Vagina (tissue), 2 donors: ENCODE results near the gene SVOP. TPM values are rescaled to one million over a fixed set of nuclear protein-coding genes. Genes with fewer than 3 reads are reported as not detected.
"Not testable (repeated sequence)": the region's sequence is repeated elsewhere in the genome, so short reads cannot be mapped to it uniquely, and the experiment has no call there.

Experiments
- DNase-seq, 2 donors: peaks; one replicate each; pipeline ENCODE4 v3.0.0-alpha.2; 2017; ENCODE audit errors: extremely low spot score in 2 of 2
- H3K27ac ChIP-seq: fragments of 200-600 bp; sonication (generic); one replicate; pipeline ENCODE4 v1.5.1; 2019
- H3K27me3 ChIP-seq: fragments of 200-600 bp; sonication (generic); one replicate; pipeline ENCODE4 v1.5.1; 2019
- H3K36me3 ChIP-seq, 2 donors: fragments of 200-600 bp; sonication (generic); one replicate each; pipeline ENCODE4 v1.5.1; 2017 to 2019
- H3K4me1 ChIP-seq: fragments of 200-600 bp; sonication (generic); one replicate; pipeline ENCODE4 v1.5.1; 2019
- H3K4me3 ChIP-seq, 2 donors: fragments of 200-600 bp; sonication (generic); 1 replicate in 1 of 2; 2 replicates in 1 of 2; pipeline ENCODE4 v1.5.1; 2016 to 2019
- H3K9me3 ChIP-seq: fragments of 200-600 bp; sonication (generic); one replicate; pipeline ENCODE4 v1.5.1; 2019
- POLR2A ChIP-seq, 2 donors: fragments of 450-650 bp; IDR thresholded peaks; one replicate each; pipeline ENCODE4 v1.6.1; 2017; ENCODE audit warnings: antibody characterized with exemption in 2 of 2, mild to moderate bottlenecking in 2 of 2, moderate library complexity in 2 of 2
- POLR2AphosphoS5 ChIP-seq, 2 donors: sonication (generic); formaldehyde crosslinking; IDR thresholded peaks; one replicate each; pipeline ENCODE4 v1.9.0; 2017; ENCODE audit warnings: antibody characterized with exemption in 2 of 2, mild to moderate bottlenecking in 2 of 2, low read depth in 1 of 2; ENCODE audit not compliant: insufficient read depth in 1 of 2
- intact Hi-C: fragments of 100-400 bp; cut with DNase I; formaldehyde crosslinking; loops from one replicate; pipeline ENCODE4 v1.15.1; 2023
- total RNA-seq: library from RNA; depleted of rRNA; stranded (reverse); fragments of >200 nt; gene quantifications from one replicate; pipeline ENCODE4 v1.2.3, GENCODE V29; 2016
- TF ChIP-seq, protein P1 (sequence below), 3 experiments: fragments of 450-650 bp in 2 of 3; fragments of 200-600 bp in 1 of 3; sonication (generic) in 1 of 3; IDR thresholded peaks; one replicate each; pipeline ENCODE4 v1.5.1; 2017 to 2019; ENCODE audit warnings: antibody characterized with exemption in 3 of 3, mild to moderate bottlenecking in 2 of 3, moderate library complexity in 2 of 3

SVOP gene
- total RNA-seq, 1 donor from 2014 or later, result under 0.01 TPM

GRCh38 chr12:109064143-109064542, 43.3 kb upstream of the SVOP start:
- Histone ChIP-seq H3K9me3 (no peaks in the 10 kb centered on the region), H3K27ac (no peak overlapping the region), H3K36me3 (peaks cover 2 to 33% of the 10 kb centered on the region in 2 donors), H3K4me3 (no peak overlapping the region), H3K4me1 (no peaks in the 10 kb centered on the region), H3K27me3 (no peaks in the 10 kb centered on the region)
- intact Hi-C loops, result no loop called here
- no peak for DNase-seq
- TF ChIP-seq, protein P1, sequence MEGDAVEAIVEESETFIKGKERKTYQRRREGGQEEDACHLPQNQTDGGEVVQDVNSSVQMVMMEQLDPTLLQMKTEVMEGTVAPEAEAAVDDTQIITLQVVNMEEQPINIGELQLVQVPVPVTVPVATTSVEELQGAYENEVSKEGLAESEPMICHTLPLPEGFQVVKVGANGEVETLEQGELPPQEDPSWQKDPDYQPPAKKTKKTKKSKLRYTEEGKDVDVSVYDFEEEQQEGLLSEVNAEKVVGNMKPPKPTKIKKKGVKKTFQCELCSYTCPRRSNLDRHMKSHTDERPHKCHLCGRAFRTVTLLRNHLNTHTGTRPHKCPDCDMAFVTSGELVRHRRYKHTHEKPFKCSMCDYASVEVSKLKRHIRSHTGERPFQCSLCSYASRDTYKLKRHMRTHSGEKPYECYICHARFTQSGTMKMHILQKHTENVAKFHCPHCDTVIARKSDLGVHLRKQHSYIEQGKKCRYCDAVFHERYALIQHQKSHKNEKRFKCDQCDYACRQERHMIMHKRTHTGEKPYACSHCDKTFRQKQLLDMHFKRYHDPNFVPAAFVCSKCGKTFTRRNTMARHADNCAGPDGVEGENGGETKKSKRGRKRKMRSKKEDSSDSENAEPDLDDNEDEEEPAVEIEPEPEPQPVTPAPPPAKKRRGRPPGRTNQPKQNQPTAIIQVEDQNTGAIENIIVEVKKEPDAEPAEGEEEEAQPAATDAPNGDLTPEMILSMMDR (IDR thresholded peaks at IDR 0.05), result no peak
- TF ChIP-seq POLR2A (IDR thresholded peaks at IDR 0.05), result no peak
- no peak for TF ChIP-seq POLR2AphosphoS5 (IDR thresholded peaks at IDR 0.05; ENCODE audit: insufficient read depth in 1 of 2, low read depth in 1 of 2)

DNA sequence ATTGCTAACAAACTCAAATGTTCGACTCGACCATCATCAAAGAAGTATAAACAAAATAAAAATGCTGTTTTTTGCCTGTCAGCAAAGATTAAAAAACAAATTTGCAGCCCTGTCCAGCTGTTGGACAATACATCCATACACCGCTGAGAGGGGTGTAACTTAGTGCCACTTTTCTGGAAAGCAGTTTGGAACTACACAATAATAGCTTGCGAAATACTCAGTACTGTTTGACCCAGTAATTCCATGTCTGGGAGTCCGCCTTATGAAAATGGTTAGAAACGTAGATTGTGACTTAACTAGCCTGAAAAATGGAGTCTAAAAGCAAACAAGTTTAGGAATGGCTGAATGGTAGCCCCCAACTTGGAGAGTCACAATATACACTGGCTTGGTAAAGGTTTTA, 37.9 kb upstream of the SVOP start:
- H3K4me1 ChIP-seq, result peaks cover 10% of the 10 kb centered on the region
- no peak overlapping the region for H3K4me3 ChIP-seq
- H3K9me3 ChIP-seq, result no peaks in the 10 kb centered on the region
- TF ChIP-seq POLR2AphosphoS5 (IDR thresholded peaks at IDR 0.05; ENCODE audit: insufficient read depth in 1 of 2, low read depth in 1 of 2) (no peak), POLR2A (IDR thresholded peaks at IDR 0.05) (no peak)
- TF ChIP-seq, protein P1 (IDR thresholded peaks at IDR 0.05), result no peak
- peaks cover 0 to 27% of the 10 kb centered on the region in 2 donors for H3K36me3 ChIP-seq
- no peaks in the 10 kb centered on the region for H3K27me3 ChIP-seq
- intact Hi-C loops, result no loop called here
- no peak for DNase-seq
- H3K27ac ChIP-seq, result no peak overlapping the region

- H3K27ac ChIP-seq, result no peak overlapping the region
- H3K9me3 ChIP-seq, result no peaks in the 10 kb centered on the region
- H3K36me3 ChIP-seq, result peaks cover 0 to 22% of the 10 kb centered on the region in 2 donors
- no peak for DNase-seq
- no peaks in the 10 kb centered on the region for H3K27me3 ChIP-seq
- H3K4me1 ChIP-seq, result peaks cover 20% of the 10 kb centered on the region
- intact Hi-C loops, result no loop called here
- TF ChIP-seq POLR2AphosphoS5 (IDR thresholded peaks at IDR 0.05; ENCODE audit: insufficient read depth in 1 of 2, low read depth in 1 of 2), result no peak
- TF ChIP-seq, protein P1 (IDR thresholded peaks at IDR 0.05), result no peak
- TF ChIP-seq POLR2A (IDR thresholded peaks at IDR 0.05), result no peak
- H3K4me3 ChIP-seq, result no peak overlapping the region
These were observed 36.5 kb upstream of the SVOP start for GRCh38 chr12:109057376-109057775.

DNA sequence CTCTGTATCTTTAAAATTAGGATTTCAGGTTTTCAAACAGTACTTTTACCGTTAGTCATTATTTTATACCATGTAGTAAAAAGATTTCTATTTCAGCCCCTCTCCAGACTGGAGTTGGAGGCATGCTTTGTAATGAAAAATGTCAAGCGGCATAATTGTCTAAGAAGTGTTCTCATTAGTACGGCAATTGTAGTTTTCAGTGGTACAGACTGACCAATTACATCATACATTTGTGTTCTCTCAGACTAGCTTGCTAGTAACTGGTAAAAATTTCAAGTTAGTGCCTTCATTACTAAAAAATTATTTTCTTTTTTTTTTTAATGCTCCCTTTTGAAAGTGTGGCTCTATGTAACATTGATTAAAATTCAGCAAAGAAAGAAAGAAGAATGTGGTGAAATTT, 36.0 kb upstream of the SVOP start:
- intact Hi-C loops, result no loop called here
- no peak for DNase-seq
- no peaks in the 10 kb centered on the region for H3K27me3 ChIP-seq
- H3K4me1 ChIP-seq, result peaks cover 20% of the 10 kb centered on the region
- peaks cover 0 to 22% of the 10 kb centered on the region in 2 donors for H3K36me3 ChIP-seq
- no peak overlapping the region for H3K4me3 ChIP-seq
- TF ChIP-seq, protein P1 (IDR thresholded peaks at IDR 0.05), result no peak
- no peak for TF ChIP-seq POLR2AphosphoS5 (IDR thresholded peaks at IDR 0.05; ENCODE audit: insufficient read depth in 1 of 2, low read depth in 1 of 2)
- TF ChIP-seq POLR2A (IDR thresholded peaks at IDR 0.05), result no peak
- no peak overlapping the region for H3K27ac ChIP-seq
- no peaks in the 10 kb centered on the region for H3K9me3 ChIP-seq

DNA sequence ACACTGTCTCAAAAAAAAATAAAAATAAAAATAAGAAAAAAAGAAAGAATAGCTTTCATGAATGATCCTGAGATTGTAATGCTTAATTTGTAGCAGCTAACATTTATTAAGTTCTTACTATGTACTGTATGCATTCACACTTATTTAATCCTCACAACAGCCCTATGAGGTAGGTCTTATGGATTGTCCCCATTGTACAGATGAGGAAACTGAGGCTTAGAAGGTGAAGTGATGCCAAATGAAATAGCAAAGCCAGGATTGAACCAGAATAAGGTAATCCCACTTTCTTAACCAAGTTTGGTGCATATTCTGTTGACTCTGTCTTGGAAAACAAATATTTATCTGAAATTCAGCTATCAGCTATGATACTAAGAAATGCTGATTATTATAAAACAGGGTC, 33.7 kb upstream of the SVOP start:
- Histone ChIP-seq H3K36me3 (peaks cover 0 to 11% of the 10 kb centered on the region in 2 donors), H3K9me3 (no peaks in the 10 kb centered on the region), H3K27ac (no peak overlapping the region), H3K4me1 (peaks cover 20% of the 10 kb centered on the region), H3K27me3 (no peaks in the 10 kb centered on the region), H3K4me3 (no peak overlapping the region)
- TF ChIP-seq POLR2A (IDR thresholded peaks at IDR 0.05) (no peak), POLR2AphosphoS5 (IDR thresholded peaks at IDR 0.05; ENCODE audit: insufficient read depth in 1 of 2, low read depth in 1 of 2) (no peak)
- TF ChIP-seq, protein P1 (IDR thresholded peaks at IDR 0.05), result no peak
- DNase-seq, result no peak
- intact Hi-C loops, result no loop called here

DNA sequence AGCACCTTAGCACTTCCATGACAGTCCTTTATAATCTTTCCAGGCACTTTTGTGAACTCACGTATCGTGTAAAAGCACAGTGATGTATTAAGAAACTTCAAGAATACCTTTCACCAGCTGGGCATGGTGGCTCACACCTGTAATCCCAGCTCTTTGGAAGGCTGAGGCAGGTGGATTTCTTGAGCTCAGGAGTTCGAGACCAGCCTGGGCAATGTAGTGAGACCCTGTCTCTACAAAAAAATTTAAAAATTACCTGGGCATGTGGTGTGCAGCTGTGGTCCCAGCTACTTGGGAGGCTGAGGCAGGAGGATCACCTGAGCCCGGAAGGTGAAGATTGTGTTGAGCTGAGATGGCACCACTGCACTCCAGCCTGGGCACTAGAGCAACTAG, 33.3 kb upstream of the SVOP start:
- DNase-seq, H3K27me3 ChIP-seq, intact Hi-C loops, H3K9me3 ChIP-seq: not testable (repeated sequence)
- Histone ChIP-seq H3K36me3 (peaks cover 0 to 11% of the 10 kb centered on the region in 2 donors), H3K27ac (peak overlapping the region; percentile 93), H3K4me3 (peak overlapping the region in 1 of 2 donors; percentile 95), H3K4me1 (peaks cover 20% of the 10 kb centered on the region)
